HG02642 (cell line): ENCODE measurements around the gene PTPRN2.

Experiments used
- ATAC-seq: cut with Tn5 transposase; IDR thresholded peaks from one replicate; pipeline ENCODE4 v1.9.1; 2021; ENCODE audit warnings: mild to moderate bottlenecking; ENCODE audit not compliant: unreplicated experiment, poor library complexity

Gene PTPRN2

GRCh38 chr7:158266817-158267741 is 320.5 kb downstream of the PTPRN2 start:
- ATAC-seq = no peak

GRCh38 chr7:158266426-158266816 is 321.2 kb downstream of the PTPRN2 start:
- ATAC-seq = no peak

- ATAC-seq = no peak
Observed at GRCh38 chr7:158265743-158266080, 321.9 kb downstream of the PTPRN2 start.

GRCh38 chr7:158264881-158265742 is 322.5 kb downstream of the PTPRN2 start:
- no peak for ATAC-seq

- ATAC-seq = no peak
Observed at GRCh38 chr7:158263964-158264748, 323.5 kb downstream of the PTPRN2 start.

GRCh38 chr7:158263110-158263963 is 324.3 kb downstream of the PTPRN2 start:
- ATAC-seq = no peak

GRCh38 chr7:158262284-158263109 is 325.1 kb downstream of the PTPRN2 start:
- ATAC-seq = no peak

- ATAC-seq = no peak
Observed at GRCh38 chr7:158261362-158262235, 326.0 kb downstream of the PTPRN2 start.

- ATAC-seq = no peak
Observed at GRCh38 chr7:158260567-158261361, 326.9 kb downstream of the PTPRN2 start.

- ATAC-seq = no peak
Observed at GRCh38 chr7:158259671-158260418, 327.8 kb downstream of the PTPRN2 start.

GRCh38 chr7:158259141-158259540 is 328.5 kb downstream of the PTPRN2 start:
- ATAC-seq = no peak

- ATAC-seq = no peak
Observed at GRCh38 chr7:158258411-158259130, 329.1 kb downstream of the PTPRN2 start.

- ATAC-seq = no peak
Observed at GRCh38 chr7:158257516-158258410, 329.9 kb downstream of the PTPRN2 start.

GRCh38 chr7:158257001-158257400 is 330.6 kb downstream of the PTPRN2 start:
- ATAC-seq = no peak
